ENCODE measurements around the gene RTTN.

Gene RTTN

GRCh38 chr18:70235478-70235877 is 30.0 kb upstream of the RTTN start:
- no peak for TF ChIP-seq REST (IDR thresholded peaks at IDR 0.05; ENCODE audit: insufficient read depth in 1 of 2, low read depth in 2 of 2, low read length in 2 of 2)
- no peak for TF ChIP-seq TAF1 (IDR thresholded peaks at IDR 0.05; ENCODE audit: borderline replicate concordance, insufficient read depth, low read length)
- no peak for TF ChIP-seq POLR2AphosphoS5 (IDR thresholded peaks at IDR 0.05; ENCODE audit: low read depth, low read length)
- TF ChIP-seq FOXP2 (optimal IDR thresholded peaks at IDR 0.05; ENCODE audit: borderline replicate concordance, extremely low read depth, extremely low read length, insufficient read depth), result no peak
- TF ChIP-seq SIN3A (IDR thresholded peaks at IDR 0.05; ENCODE audit: borderline replicate concordance, insufficient read depth, low read length), result no peak

DNA sequence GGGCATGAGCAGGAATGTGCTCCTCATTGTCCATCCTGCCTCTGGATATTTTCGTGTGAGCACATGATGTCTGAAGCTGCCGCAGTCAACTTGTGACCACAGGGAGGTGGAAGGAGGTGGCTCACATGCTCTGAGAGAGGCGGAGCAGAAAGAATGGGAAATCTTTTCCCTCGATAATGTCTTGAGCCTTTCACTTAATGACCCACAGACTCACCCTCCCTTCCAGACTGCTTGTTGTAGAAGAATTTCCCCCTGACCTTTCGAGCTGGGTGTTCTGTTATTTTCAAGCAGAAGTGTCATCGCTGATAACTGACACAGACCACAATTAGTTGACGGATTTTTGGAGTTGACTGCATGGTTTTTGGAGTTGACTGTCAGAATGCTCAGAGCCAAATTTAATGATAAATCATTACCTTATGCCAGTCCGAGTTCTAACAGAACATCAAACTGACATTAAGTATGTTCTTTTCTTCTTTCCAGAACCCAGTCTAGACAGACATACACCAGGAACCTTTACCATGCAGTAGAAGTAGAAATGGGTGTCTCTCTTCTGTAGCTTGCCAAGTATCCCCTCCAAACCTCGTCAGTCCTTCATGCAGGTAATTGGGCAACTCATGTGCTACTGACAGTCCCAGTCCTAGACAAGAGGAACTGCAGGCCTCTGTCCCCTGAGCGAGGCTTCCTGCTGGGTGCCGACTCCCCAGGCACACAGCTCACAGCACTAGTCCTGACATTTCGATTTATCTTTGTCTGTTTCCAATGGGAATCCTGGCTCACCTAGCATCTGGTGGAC is 29.4 kb upstream of the RTTN start:
- TF ChIP-seq FOXP2 (optimal IDR thresholded peaks at IDR 0.05; ENCODE audit: borderline replicate concordance, extremely low read depth, extremely low read length, insufficient read depth), result no peak
- TF ChIP-seq TAF1 (IDR thresholded peaks at IDR 0.05; ENCODE audit: borderline replicate concordance, insufficient read depth, low read length), result no peak
- no peak for TF ChIP-seq REST (IDR thresholded peaks at IDR 0.05; ENCODE audit: insufficient read depth in 1 of 2, low read depth in 2 of 2, low read length in 2 of 2)
- no peak for TF ChIP-seq POLR2AphosphoS5 (IDR thresholded peaks at IDR 0.05; ENCODE audit: low read depth, low read length)
- TF ChIP-seq SIN3A (IDR thresholded peaks at IDR 0.05; ENCODE audit: borderline replicate concordance, insufficient read depth, low read length), result no peak

- TF ChIP-seq FOXP2 (optimal IDR thresholded peaks at IDR 0.05; ENCODE audit: borderline replicate concordance, extremely low read depth, extremely low read length, insufficient read depth) (no peak), POLR2AphosphoS5 (IDR thresholded peaks at IDR 0.05; ENCODE audit: low read depth, low read length) (no peak), SIN3A (IDR thresholded peaks at IDR 0.05; ENCODE audit: borderline replicate concordance, insufficient read depth, low read length) (no peak), REST (IDR thresholded peaks at IDR 0.05; ENCODE audit: insufficient read depth in 1 of 2, low read depth in 2 of 2, low read length in 2 of 2) (no peak), TAF1 (IDR thresholded peaks at IDR 0.05; ENCODE audit: borderline replicate concordance, insufficient read depth, low read length) (no peak)
These were observed 28.5 kb upstream of the RTTN start for GRCh38 chr18:70233974-70234373.

- no peak for TF ChIP-seq TAF1 (IDR thresholded peaks at IDR 0.05; ENCODE audit: borderline replicate concordance, insufficient read depth, low read length)
- no peak for TF ChIP-seq SIN3A (IDR thresholded peaks at IDR 0.05; ENCODE audit: borderline replicate concordance, insufficient read depth, low read length)
- no peak for TF ChIP-seq POLR2AphosphoS5 (IDR thresholded peaks at IDR 0.05; ENCODE audit: low read depth, low read length)
- no peak for TF ChIP-seq FOXP2 (optimal IDR thresholded peaks at IDR 0.05; ENCODE audit: borderline replicate concordance, extremely low read depth, extremely low read length, insufficient read depth)
- no peak for TF ChIP-seq REST (IDR thresholded peaks at IDR 0.05; ENCODE audit: insufficient read depth in 1 of 2, low read depth in 2 of 2, low read length in 2 of 2)
These were observed 26.8 kb upstream of the RTTN start for GRCh38 chr18:70232261-70232660.

All from PFSK-1 (cell line).